NCI-H82 treated with DMSO at 0.1 percent for 48 hours (cell line): ENCODE data around the gene PIAS4.

Source experiments
- DNase-seq: peaks from one replicate; lab custom pipeline; 2025; ENCODE audit not compliant: unreplicated experiment; lab: John Stamatoyannopoulos, UW

Gene PIAS4

DNA sequence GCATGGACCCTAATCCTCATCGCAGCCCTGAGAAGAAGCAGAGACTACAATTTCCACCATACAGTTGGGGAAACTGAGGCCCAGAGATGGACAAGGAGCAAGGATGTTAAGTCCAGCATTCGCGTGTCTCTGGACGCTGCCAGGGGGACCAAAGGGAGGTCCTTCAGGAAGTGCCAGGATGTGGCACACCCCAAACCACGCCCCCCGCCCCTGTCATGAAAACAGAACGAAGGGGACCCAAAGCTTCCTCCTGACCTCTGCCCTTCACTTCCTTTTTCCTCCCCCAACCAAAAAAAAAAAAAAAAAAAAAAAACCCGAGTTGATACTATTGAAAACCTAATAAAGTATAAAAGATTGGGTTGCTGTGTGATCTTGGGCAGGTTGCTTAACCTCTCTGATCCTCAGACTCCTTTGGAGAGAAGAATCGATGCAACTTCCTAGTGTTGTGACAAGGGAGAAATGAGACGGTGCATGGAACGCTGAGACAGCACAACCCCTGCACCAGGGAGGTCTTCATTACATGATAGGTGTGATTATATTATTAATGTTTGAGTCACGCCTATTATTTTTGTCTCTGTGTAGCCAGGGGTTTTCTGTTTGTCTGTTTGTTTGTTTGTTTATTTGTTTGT, 61.9 kb downstream of the PIAS4 start:
- no peak for DNase-seq

DNA sequence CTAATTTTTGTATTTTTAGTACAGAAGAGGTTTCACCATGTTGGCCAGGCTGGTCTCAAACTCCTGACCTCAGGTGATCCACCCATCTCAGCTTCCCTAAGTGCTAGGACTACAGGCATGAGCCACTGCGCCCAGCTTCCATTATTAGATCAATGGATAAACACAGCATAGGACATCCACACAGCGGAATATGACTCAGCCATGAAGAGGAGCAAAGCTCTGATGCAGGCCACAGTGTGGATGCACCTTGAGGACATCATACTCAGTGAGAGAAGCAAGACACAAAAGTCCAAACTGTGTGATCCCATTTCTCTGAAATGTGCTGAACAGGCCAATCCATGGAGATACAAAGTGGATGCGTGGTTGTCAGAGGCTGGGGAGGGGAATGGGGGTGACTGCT, 64.1 kb downstream of the PIAS4 start:
- no peak for DNase-seq

DNA sequence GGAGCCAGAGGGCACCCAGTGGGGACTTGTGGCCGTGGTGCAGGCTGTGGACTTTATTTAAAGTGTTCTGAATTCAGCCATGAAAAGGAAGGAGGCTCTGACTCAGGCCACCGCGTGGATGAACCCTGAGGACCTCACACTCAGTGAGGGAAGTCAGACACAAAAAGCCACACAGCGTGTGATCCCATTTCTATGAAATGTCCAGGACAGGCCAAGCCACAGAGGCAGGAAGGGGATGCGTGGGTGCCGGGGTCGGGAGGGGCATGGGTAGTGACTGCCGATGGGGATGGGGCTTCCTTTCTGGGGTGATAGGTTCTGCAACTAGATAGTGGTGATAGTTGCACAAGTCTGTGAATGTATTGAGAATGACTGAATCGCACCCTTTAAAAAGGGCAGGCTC, 67.8 kb downstream of the PIAS4 start:
- DNase-seq: no peak

DNA sequence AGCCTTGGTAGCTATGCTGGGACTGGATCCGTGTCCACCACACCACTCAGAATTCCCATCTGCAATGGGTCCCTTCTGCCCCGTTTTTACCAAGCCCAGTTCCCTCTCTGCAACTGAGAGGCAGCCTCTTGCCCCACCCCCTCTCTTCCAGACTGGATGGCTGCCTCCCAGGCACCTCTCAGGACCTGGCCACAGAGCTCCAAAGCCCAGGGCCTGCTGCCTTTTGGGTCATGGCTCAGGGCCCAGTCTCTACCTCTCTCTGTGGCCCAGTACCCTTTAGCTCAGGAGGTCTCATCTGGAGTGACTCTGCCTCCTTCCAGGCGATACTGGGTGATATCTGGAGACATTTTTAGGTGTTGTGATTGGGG, 69.5 kb downstream of the PIAS4 start:
- no peak for DNase-seq

DNA sequence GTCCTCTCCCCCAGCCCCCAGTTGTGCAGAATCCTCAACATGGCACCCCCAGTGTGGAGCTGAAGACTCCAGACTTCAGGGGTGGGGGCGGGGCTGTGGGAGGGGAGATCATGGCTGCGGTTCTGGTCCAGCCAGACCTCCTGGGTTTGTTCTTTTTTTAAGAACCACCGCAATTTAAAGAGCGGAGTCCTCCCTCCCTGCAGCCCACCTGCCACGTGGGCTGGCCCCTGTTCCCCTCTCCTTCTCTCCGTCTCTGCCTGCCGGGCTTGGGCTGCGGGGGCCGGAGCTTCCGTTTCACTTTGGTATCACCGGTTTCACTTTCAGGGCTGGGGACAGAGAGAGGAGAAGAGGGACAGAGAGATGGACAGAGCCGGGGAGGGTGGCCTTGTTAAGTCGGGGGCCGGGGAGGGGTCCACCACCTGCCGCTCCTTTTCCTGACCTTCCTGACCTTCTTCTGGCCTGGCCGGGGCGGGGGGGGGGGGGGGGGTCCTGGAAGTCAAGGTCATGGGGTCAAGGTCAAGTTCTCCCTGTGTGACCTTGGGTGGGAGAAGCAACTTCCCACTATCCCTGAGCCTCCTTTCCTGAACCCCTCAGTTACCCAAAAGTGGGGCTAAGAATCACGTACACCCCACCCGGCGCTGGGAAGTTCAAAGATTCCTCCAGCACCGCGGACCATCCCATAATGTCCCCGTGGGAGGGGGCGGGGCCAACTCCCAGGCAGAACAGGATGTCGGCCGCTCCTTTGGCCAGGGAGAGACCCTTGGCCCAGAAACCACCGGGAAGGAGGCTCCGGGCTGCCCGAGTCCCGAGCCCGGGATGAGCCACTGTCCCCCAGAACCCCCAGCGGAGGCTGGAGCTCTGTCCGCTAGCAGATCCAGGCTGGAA, 70.5 kb downstream of the PIAS4 start:
- no peak for DNase-seq

DNA sequence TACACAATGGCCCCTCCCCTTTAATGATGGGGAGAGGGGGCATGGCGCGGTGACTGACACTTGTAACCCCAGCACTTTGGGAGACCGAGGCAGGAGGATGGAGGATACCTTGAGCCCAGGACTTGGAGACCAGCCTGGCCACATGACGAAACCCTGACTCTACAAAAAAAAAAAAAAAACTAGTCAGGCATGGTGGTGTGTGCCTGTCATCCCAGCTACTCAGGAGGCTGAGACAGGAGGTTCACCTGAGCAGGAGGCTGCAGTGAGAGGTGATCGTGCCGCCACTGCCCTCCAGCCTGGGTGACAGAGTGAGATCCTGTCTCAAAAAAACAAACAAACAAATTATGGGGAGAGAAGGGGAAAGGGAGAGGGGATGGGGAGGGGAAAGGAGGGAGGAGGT, 72.9 kb downstream of the PIAS4 start:
- no peak for DNase-seq

DNA sequence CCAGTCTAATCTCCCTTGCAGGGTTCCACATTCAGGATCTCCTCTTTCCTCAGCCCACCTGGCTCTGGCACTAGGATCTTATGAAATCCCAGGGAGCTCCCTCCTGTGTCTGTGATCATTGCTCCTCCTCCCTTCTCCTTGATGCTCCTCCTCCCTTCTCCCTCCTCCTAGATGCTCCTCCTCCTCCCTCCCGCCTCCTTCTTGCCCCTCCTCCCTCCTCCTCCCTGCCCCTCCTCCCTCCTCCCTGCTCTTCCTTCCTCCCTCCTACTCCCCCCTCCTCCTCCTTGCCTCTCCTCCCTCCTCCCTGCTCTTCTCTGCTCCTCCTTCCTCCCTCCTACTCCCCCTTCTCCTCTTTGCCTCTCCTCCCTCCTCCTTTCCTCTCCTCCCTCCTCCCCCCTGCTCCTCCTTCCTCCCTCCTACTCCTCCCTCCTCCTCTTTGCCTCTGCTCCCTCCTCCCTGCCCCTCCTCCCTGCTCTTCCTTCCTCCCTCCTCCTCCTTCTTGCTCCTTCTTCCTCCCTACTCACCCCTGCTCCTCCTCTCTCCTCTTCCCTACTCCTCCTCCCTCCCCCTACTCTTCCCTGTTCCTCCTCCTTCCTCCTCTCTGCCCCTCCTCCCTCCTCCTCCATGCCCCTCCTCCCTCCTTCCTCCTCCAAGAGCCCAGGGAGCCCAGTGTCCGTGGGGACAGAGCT, 74.0 kb downstream of the PIAS4 start:
- DNase-seq: no peak

DNA sequence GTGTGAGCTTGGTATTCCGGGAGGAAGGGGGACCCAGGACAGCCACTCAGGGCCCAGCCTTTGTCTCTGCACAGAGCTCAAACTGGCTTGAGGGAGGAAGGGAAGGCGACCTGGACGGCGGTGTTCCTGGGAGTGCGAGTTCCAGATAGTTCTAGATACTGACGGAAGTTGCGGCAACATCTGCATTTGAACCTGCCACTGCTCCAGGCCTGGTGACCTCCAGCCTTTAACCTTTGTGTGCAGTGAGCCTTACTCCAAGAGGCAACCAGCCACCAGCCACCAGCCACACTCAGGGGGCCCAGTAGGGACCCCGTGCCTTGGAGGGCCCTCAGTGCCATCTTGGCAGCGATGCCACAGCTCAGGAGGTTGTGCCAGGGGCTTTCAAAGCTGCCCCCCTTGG, 74.6 kb downstream of the PIAS4 start:
- DNase-seq: no peak

DNA sequence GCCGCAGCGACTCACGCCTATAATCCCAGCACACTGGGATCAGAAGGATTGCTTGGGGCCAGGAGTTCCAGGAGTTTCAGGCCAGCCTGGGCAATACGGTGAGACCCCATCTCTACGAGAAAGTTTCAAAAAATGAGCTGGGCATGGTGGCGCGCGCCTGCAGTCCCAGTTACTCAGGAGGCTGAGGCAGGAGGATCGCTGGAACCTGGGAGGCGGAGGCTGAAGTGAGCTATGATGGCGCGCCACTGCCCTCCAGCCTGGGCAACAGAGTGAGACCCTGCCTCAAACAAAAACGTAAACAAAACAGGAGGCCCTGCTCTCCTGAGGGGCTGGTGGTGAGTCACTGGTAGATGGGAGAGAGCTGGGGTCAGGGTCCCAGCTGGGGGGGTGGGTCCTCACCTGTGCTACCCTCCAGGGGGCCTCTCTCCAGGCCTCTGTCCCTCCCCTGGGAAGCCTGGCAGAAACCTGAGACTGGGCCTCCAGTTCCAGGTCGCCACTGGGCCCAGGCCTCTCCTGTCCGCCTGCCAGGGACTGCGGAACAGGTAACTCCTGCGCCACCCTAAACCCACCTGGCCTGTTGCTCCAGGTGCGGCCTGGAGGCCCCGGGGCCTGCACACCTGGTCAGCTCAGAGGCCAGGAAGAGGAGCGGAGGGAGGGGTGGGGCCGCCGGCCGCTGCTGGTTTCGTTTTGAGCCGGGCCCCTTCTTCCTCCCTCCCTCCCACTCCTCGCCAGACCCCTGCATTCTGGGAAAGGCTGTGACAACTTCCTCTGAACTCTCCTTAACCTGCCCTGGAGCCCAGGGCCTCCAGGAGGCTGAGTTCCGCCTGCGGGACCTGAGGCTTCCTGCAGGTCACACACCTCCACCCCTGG, 76.4 kb downstream of the PIAS4 start:
- DNase-seq: no peak

DNA sequence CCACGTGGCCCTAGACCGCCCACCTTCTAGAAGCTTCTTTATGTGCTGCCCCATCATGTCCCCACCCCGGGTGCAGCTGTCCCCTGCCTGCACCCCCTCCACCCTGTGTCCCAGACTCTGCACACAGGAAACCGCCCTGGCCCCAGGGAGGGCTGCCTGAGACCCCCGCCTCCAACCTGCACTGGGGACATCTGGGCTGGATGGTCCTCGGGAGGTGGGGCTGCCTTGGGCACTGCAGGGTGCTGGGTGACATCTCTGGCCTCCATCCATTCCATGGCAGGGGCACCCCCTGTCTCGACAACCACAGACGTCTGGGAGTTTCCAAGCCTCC, 77.0 kb downstream of the PIAS4 start:
- DNase-seq: no peak

DNA sequence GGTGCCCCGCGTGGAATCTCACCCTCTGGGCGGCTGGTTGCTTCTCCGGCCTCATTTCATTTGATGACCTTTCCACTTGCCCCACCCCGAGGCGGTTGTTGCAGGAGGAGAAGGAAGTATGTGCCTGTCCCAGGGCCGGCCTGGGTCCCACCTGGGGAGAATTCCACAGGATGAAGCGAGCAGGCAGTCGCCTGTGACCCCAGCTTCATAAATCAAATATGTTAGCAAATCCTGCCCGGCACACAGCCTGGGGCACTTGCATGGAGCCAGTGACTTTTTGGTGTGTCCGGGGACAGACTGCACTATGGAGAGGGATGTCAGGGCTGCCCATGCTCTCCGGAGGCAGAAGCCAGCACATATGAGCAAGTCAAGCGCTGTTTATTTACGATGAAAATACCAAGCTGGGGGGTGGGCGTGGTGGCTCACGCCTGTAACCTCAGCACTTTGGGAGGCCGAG, 78.9 kb downstream of the PIAS4 start:
- no peak for DNase-seq

DNA sequence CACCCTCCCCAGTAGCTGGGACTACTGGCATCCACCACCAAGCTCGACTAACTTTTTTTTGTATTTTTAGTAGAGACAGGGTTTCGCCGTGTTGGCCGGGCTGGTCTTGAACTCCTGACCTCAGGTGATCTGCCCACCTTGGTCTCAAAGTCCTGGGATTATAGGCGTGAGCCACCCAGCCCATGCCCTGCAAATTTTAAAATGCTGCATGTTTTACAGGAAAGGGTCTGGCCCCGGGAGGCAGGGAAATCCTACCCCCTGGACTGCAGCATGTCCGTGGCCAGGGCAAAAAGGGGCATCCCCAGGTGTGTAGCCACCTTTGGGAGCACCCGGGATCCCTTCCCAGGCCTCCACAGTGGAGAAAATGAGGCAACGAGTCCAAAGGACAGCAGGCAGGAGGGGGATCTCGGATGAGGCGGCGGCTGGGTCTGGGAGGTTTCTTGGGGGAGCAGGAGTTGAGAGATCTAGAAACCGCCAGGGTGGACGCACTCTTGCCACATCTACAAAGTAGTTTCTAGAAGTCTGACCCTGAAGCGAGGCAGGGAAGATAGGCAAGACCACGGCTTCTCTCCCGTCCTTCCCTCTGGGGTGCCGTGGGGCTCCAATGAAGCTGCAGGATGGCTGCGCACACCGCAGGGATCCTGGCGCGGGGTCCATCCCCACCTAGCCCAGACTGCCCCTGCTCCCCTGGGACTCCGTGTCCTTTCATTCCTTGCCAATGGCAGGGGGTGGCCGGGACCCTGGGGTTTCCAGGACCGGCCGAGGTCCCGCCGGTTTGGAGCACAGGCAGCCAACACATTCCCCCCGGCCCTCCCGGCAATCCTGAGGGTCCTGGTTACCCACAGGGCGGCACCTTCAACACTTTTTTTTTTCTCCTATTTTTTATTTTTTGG, 80.5 kb downstream of the PIAS4 start:
- no peak for DNase-seq

DNA sequence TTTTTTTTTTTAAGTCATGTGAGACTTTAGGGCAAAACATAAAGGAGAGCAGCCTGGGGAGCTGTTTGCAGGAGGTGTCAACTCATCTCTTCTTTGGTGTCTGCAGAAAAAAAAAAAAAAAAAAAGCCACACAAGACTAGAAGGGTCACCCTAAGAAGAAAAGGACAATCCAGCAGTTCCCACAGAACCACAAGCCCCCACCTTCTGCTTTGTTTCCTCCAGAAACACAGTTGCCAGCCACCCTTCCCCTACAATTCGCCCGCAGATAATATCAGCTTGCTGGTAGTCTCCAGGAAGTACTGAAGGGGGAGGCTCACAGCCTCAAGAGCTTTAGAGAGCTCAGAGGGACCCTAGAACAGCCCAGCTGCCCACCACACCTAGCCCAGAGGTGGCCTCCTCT, 81.4 kb downstream of the PIAS4 start:
- DNase-seq: no peak
